Stimulated activated CD4-positive, alpha-beta T cell treated with anti-CD3 and anti-CD28 coated beads, Interleukin-15, amount 100 ng/mL, for 24 hours (primary cell): ENCODE results near the gene DNASE2.
A peak's percentile ranks its signal among the peaks of the same experiment; 100 is the strongest.

ENCODE experiments used
- DNase-seq: peaks from one replicate; pipeline ENCODE4 v3.0.0-alpha.2; 2020

Gene DNASE2

DNA sequence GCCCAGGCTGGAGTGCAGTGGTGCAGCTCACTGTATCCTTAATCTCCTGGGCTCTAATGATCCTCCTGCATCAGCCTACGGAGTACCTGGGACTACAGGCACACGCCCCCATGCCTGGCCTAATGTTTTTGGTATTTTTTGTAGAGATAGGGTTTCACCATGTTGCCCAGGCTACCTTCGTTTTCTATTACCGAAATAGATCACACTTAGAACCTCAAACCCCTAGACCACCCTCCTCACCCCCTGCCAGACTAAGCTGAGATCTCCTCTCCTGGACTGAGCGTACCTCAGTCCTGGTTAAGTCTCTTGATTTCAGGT is 5.4 kb upstream of the DNASE2 start:
- DNase-seq, result no peak

GRCh38 chr19:12885749-12886650 is 4.8 kb upstream of the DNASE2 start:
- no peak for DNase-seq

- DNase-seq, result peak; percentile 97
These were observed 3.9 kb upstream of the DNASE2 start for GRCh38 chr19:12884926-12885748.

DNA sequence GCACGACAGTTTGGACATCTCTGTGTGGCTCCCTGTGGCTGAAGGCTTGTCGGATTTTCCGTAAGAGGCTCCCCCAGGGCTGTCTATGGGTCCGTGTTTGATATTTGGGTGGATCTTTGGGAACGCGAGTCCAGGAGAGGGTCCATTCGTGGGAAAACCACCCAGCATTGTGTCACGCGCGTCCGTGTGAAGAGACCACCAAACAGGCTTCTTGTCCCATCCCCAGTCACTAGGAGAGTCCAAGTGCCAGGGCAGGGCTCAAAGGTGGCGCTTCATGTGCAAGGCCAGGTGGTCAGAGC is 3.3 kb upstream of the DNASE2 start:
- no peak for DNase-seq

DNA sequence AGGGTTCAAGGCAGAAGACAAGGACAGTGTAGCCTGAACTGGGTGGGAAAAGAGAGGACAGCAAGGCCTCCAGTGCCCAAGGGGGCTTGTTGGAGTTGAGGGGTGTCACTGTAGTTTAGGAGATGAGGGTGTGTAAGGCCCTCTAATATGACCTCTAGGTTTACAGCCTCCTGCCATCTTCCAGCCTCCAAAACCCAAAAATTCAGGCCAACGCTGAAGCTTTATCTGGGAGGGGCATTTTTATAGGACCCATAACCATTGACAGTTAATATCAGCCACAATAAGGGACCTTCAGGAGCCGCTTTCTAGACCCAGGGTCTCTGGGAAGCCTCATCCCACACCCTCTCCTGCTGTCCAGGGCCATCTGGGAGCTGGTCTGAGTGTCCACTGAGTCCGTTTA is 3.0 kb upstream of the DNASE2 start:
- no peak for DNase-seq

- DNase-seq, result no peak
These were observed 1.3 kb upstream of the DNASE2 start for GRCh38 chr19:12882589-12882988.

DNA sequence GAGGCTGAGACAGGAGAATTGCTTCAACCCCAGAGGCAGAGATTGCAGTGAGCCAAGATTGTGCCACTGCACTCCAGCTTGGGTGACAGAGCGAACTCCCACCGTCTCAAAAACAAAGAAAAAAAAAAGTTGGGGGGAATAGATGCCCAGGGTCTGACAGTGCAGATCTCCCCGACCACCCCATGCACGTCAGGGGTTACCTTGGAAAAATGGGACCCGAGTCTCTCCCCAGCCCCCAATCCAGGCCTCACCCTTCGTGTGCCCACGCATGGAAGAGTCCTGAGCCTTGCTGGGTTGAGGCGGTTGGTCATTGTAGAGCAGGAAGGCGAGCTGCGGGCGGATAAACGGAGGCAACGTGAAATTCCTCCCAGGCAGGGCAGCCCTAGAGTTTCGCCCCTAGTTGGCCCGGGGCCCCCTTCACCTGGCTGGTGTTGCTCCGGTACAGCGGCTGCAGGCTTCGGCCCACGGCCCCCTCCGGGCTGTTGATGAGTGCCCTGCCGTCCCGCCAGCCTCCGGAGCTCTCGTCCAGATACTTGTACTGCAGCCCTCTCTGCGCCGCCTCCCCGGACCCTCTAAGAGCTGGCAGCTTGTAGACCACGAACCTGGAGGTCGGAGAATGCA is 588 bp downstream of the DNASE2 start:
- DNase-seq, result peak; percentile 33

GRCh38 chr19:12875086-12875485 is 6.2 kb downstream of the DNASE2 start:
- no peak for DNase-seq

DNA sequence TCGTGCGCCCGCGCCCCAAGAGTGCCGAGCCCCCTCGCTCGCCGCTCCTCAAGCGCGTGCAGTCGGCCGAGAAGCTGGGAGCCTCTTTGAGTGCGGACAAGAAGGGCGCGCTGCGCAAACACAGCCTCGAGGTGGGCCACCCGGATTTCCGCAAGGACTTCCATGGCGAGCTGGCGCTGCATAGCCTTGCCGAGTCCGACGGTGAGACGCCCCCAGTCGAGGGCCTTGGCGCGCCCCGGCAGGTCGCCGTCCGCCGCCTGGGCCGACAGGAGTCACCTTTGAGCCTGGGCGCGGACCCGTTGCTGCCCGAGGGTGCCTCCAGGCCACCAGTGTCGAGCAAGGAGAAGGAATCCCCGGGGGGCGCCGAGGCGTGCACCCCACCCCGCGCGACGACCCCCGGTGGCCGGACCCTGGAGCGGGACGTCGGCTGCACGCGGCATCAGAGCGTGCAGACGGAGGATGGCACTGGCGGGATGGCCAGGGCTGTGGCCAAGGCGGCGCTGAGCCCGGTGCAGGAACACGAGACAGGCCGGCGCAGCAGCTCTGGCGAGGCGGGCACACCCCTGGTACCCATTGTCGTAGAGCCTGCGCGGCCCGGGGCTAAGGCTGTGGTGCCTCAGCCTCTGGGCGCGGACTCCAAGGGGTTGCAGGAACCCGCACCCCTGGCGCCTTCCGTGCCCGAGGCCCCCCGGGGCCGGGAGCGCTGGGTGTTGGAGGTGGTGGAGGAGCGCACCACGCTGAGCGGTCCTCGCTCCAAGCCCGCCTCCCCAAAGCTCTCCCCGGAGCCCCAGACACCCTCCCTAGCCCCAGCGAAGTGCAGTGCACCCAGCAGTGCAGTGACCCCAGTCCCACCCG is 7.1 kb downstream of the DNASE2 start:
- DNase-seq, result no peak

GRCh38 chr19:12872941-12873890 is 8.0 kb downstream of the DNASE2 start:
- peak; percentile 65 for DNase-seq

DNA sequence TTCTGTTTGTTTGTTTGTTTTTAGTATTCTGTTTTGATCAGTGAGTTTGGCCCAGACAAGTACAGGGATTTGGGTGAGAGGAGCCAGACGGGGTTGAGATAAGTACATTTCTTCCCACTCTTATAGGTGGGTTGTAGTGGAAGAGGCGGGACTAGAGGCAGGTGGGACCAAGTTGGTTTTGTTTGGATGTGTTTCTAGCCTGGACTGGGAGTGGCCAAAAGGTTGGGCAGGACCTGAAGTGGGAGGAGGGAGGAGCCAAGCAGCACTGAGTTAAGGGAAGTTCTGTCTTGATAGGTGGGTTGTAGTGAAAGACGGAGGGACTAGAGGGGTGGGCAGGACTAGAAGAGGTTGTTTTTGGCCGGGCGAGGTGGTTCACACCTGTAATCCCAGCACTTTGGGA is 9.0 kb downstream of the DNASE2 start:
- no peak for DNase-seq

GRCh38 chr19:12871681-12872080 is 9.6 kb downstream of the DNASE2 start:
- DNase-seq, result no peak

DNA sequence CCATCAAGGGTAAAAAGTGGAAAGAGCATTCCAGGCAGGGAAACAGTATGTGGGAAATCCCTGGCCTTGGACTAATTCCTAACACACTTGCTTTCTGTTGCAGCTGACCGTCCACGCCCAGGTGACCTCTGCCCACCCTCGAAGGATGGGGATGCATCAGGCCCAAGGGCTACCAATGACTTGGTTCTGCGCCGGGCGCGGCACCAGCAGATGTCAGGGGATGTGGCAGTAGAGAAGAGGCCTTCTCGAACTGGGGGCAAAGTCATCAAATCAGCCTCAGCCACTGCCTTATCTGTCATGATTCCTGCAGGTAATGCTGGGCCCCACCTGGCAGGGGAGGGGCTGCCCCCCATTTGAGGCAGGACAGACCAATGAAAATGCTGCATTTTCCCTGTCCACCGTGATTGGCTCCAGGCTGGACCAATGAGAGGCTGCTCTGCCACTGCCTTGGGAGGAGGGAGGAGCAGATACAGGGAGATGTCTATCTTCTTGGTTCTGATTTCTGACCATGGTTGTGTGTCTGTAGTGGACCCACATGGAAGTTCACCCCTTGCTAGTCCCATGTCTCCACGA is 12.6 kb downstream of the DNASE2 start:
- peak; percentile 38 for DNase-seq

GRCh38 chr19:12867120-12868099 is 13.8 kb downstream of the DNASE2 start:
- DNase-seq, result peak; percentile 80

DNA sequence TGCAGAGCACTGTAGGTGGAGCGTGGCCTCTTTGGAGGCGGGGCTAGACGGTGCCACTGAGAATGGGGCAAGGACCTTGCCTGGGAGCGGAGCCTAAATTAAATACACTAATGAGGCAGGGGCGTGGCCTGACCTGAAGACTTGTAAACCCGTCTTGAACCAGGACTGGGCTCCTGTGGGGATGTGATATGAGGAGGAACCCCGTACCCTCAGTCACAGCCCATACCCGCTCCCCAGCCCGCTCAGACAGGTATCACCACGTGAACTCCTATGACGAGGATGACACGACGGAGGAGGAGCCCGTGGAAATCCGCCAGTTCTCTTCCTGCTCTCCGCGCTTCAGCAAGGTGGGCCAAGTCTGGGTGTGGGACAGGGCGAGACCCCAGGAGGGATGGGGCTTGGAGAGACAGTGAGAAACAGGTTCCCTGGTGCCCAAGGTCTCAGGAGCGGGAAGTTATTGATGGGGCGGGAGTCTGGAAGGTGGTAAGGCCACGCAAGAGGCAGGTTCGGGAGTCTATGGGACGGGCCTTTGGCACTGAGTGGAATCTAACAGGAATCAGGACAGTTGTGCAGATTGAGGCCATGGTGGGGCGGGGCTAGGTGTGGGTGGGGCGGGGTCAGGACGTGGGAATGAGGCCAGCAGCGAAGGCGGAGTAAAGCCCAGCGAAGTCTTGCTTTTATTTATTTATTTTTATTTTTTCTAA is 14.7 kb downstream of the DNASE2 start:
- no peak for DNase-seq

GRCh38 chr19:12865746-12866415 is 15.4 kb downstream of the DNASE2 start:
- DNase-seq, result no peak

DNA sequence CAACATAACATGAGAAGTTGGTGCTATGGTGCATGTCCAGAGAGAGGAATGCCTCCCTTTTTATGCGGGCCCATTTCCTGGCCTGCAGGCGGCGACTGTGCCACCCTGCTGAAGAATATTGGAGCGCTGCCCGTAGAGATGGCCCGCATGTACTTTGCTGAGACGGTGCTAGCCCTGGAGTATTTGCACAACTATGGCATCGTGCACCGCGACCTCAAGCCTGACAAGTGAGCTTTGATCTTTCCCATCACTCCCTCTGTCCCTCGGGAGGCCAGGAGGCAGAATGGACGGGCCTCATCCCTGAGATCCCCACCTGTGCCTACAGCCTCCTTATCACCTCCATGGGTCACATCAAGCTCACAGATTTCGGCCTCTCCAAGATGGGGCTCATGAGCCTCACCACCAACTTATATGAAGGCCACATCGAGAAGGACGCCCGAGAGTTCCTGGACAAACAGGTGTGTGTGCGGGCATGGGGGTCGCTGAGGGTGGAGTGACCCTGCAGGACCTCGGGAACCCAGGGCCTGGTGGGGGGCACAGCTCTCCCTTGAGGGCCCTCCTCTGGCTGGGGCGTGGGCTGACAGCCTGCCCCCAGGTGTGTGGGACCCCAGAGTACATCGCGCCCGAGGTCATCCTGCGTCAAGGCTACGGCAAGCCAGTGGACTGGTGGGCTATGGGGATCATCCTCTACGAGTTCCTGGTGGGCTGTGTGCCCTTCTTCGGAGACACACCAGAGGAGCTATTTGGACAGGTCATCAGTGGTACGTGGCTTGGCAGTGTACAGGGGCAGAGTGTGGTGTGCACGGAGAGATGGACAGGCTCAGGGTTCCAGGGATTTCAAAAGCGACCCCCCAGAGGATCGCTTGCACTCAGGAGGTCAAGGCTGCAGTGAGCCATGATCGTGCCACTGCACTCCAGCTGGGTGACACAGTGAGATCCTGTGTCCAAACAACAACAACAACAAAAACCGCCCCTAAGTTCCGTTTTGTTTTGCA is 16.2 kb downstream of the DNASE2 start:
- no peak for DNase-seq

GRCh38 chr19:12864143-12864542 is 17.1 kb downstream of the DNASE2 start:
- DNase-seq, result no peak
